PC-3 (cell line): Measurements from ENCODE around the gene ATG16L1. TPM values are rescaled to one million over a fixed set of nuclear protein-coding genes. Genes with fewer than 3 reads are reported as not detected.
A peak's percentile ranks its signal among the peaks of the same experiment; 100 is the strongest.

ENCODE experiments used
- ATAC-seq: fragments of 200-7000 bp; cut with Tn5 transposase; 2 replicates; pipeline ENCODE4 v1.9.1; 2020; ENCODE audit warnings: mild to moderate bottlenecking, moderate library complexity
- BruUV-seq: library from RNA; stranded (reverse); fragments of 400-500 nt; replicated peaks from 2 replicates; lab custom pipeline; 2021; lab: Mats Ljungman, UMichigan
- CTCF ChIA-PET: fragments of 300-600 bp; sonication (Branson Sonifier 250); formaldehyde crosslinking; loops from one replicate; lab custom pipeline; 2022; ENCODE audit warnings: antibody characterized with exemption; lab: Charles Lee
- POLR2A ChIA-PET: fragments of 300-600 bp; sonication (Branson Sonifier 250); formaldehyde crosslinking; loops from one replicate; lab custom pipeline; 2022; ENCODE audit warnings: antibody characterized with exemption; ENCODE audit not compliant: unreplicated experiment; lab: Charles Lee
- DNase-seq: peaks from one replicate; pipeline ENCODE4 v3.0.0-alpha.2; 2015
- H2AFZ ChIP-seq: fragments of 300-600 bp; sonication (generic); 2 replicates; pipeline ENCODE4 v1.6.0; 2016; ENCODE audit warnings: antibody characterized with exemption, low read length
- H3F3A ChIP-seq: fragments of 300-600 bp; sonication (generic); one replicate; pipeline ENCODE4 v1.6.0; 2017; ENCODE audit warnings: antibody characterized with exemption, low read length, control low read depth, mild to moderate bottlenecking; ENCODE audit not compliant: unreplicated experiment
- H3K27ac ChIP-seq: fragments of 300-600 bp; sonication (generic); 2 replicates; pipeline ENCODE4 v1.5.1; 2016; ENCODE audit warnings: mild to moderate bottlenecking, low read length
- H3K27me3 ChIP-seq: fragments of 300-600 bp; sonication (generic); 2 replicates; pipeline ENCODE4 v1.6.1; 2016; ENCODE audit warnings: low read length, mixed read lengths
- H3K36me3 ChIP-seq: fragments of 300-600 bp; sonication (generic); 2 replicates; pipeline ENCODE4 v1.6.1; 2016; ENCODE audit warnings: low read depth, mixed run types, low read length, mixed read lengths
- H3K4me1 ChIP-seq: fragments of 300-600 bp; sonication (generic); 2 replicates; pipeline ENCODE4 v1.5.1; 2016; ENCODE audit warnings: low read length; ENCODE audit not compliant: insufficient read depth
- H3K4me2 ChIP-seq: fragments of 300-600 bp; sonication (generic); 2 replicates; pipeline ENCODE4 v1.6.0; 2016; ENCODE audit warnings: low read length
- H3K4me3 ChIP-seq: fragments of 300-600 bp; sonication (generic); 2 replicates; pipeline ENCODE4 v1.5.1; 2016; ENCODE audit warnings: mild to moderate bottlenecking, low read length, mixed read lengths
- H3K79me2 ChIP-seq: fragments of 300-600 bp; sonication (generic); 2 replicates; pipeline ENCODE4 v1.6.1; 2017; ENCODE audit warnings: low read length, mixed read lengths
- H3K9ac ChIP-seq: fragments of 300-600 bp; sonication (generic); 2 replicates; pipeline ENCODE4 v1.6.0; 2016; ENCODE audit warnings: mild to moderate bottlenecking, low read length
- H3K9me2 ChIP-seq: fragments of 300-600 bp; sonication (generic); replicated peaks from 2 replicates; pipeline ENCODE4 v1.6.1; 2016; ENCODE audit warnings: mixed run types, low read length, mixed read lengths
- H3K9me3 ChIP-seq: fragments of 300-600 bp; sonication (generic); 2 replicates; pipeline ENCODE4 v1.6.1; 2016; ENCODE audit warnings: low read length, mixed read lengths
- H4K20me1 ChIP-seq: fragments of 300-600 bp; sonication (generic); 2 replicates; pipeline ENCODE4 v1.6.1; 2016; ENCODE audit warnings: low read length, mixed read lengths
- CTCF ChIP-seq: fragments of 300-600 bp; sonication (generic); conservative IDR thresholded peaks from 2 replicates; pipeline ENCODE4 v1.5.1; 2017; ENCODE audit warnings: antibody characterized with exemption, low read depth, mild to moderate bottlenecking, low read length
- EZH2 ChIP-seq: fragments of 300-600 bp; sonication (generic); IDR thresholded peaks from one replicate; pipeline ENCODE4 v1.6.1; 2017; ENCODE audit warnings: antibody characterized with exemption, mild to moderate bottlenecking, low read length; ENCODE audit not compliant: unreplicated experiment
- EZH2phosphoT487 ChIP-seq: fragments of 300-600 bp; sonication (generic); IDR thresholded peaks from 2 replicates; pipeline ENCODE4 v1.6.1; 2018; ENCODE audit warnings: mild to moderate bottlenecking, antibody characterized with exemption, low read length, borderline replicate concordance
- intact Hi-C: fragments of 100-400 bp; cut with micrococcal nuclease; formaldehyde crosslinking; loops from 2 replicates; pipeline ENCODE4 v1.9.0; 2023
- total RNA-seq: library from RNA; depleted of rRNA; stranded (reverse); fragments of >200 nt; gene quantifications from 2 replicates; pipeline ENCODE4 v1.2.3, GENCODE V29; 2014

ATG16L1 gene
- total RNA-seq, 1 experiment from 2014 or later: 173 TPM

GRCh38 chr2:233209117-233209532 is 42.3 kb upstream of the ATG16L1 start:
- CTCF ChIA-PET: interaction anchor here (2.1 kb wide), 1 partner anchor 43 kb away, joined by 5 read pairs; no protein-coding TSS in a partner anchor
- Histone ChIP-seq H4K20me1 (no peaks in the 10 kb centered on the region), H3K4me2 (peak overlapping the region; percentile 46; the same call in 1 of the 2 replicates), H3K9ac (no peak overlapping the region), H3K9me2 (no peaks in the 10 kb centered on the region), H3K4me1 (peaks cover 37% of the 10 kb centered on the region), H3K27ac (peak overlapping the region; percentile 50; the same call in 1 of the 2 replicates), H2AFZ (no peak overlapping the region), H3F3A (no peaks in the 10 kb centered on the region), H3K79me2 (no peaks in the 10 kb centered on the region), H3K4me3 (no peak overlapping the region), H3K36me3 (no peaks in the 10 kb centered on the region), H3K9me3 (no peaks in the 10 kb centered on the region), H3K27me3 (no peaks in the 10 kb centered on the region)
- no TSS peak for BruUV-seq
- POLR2A ChIA-PET: interaction anchor here (0.6 kb wide), 1 partner anchor 298 kb away, joined by 6 read pairs; no protein-coding TSS in a partner anchor
- intact Hi-C loops: loop anchor here (1.0 kb wide), 1 partner anchor 180 kb away; no protein-coding TSS in a partner anchor
- ATAC-seq (no peak; the same call in 1 of the 2 replicates), DNase-seq (no peak)
- TF ChIP-seq CTCF: no peak
- TF ChIP-seq EZH2: no peak
- no peak for TF ChIP-seq EZH2phosphoT487

- 0 out of 2 replicates have a peak overlapping the region, but pooled peaks have one; percentile 23 for H3K9ac ChIP-seq
- BruUV-seq: no TSS peak
- POLR2A ChIA-PET: interaction anchor here (0.6 kb wide), 1 partner anchor 1567 kb away, joined by 4 read pairs; no protein-coding TSS in a partner anchor
- H3K79me2 ChIP-seq: no peaks in the 10 kb centered on the region
- TF ChIP-seq EZH2phosphoT487: no peak
- TF ChIP-seq CTCF: no peak
- TF ChIP-seq EZH2: no peak
- no peak overlapping the region for H3K4me3 ChIP-seq
- intact Hi-C loops: loop anchor here (1.0 kb wide), 1 partner anchor 180 kb away; no protein-coding TSS in a partner anchor
- H2AFZ ChIP-seq: no peak overlapping the region
- DNase-seq (peak; percentile 87), ATAC-seq (peak; percentile 74)
- H3K27ac ChIP-seq: peak overlapping the region; percentile 76
- H3K4me1 ChIP-seq: peaks cover 37% of the 10 kb centered on the region
- H4K20me1 ChIP-seq: no peaks in the 10 kb centered on the region
- H3K9me2 ChIP-seq: no peaks in the 10 kb centered on the region
- H3K4me2 ChIP-seq: peak overlapping the region; percentile 59
- no peaks in the 10 kb centered on the region for H3K9me3 ChIP-seq
- CTCF ChIA-PET: interaction anchor here (2.1 kb wide), 1 partner anchor 44 kb away, joined by 5 read pairs; no protein-coding TSS in a partner anchor
- no peaks in the 10 kb centered on the region for H3K36me3 ChIP-seq
- no peaks in the 10 kb centered on the region for H3K27me3 ChIP-seq
- no peaks in the 10 kb centered on the region for H3F3A ChIP-seq
These were observed 41.8 kb upstream of the ATG16L1 start for GRCh38 chr2:233209533-233210171.

- Histone ChIP-seq H2AFZ (no peak overlapping the region), H3K4me1 (peaks cover 37% of the 10 kb centered on the region), H3K4me2 (no peak overlapping the region; the same call in 1 of the 2 replicates), H3K27me3 (no peaks in the 10 kb centered on the region), H3K9ac (no peak overlapping the region), H3K79me2 (no peaks in the 10 kb centered on the region), H3K36me3 (no peaks in the 10 kb centered on the region), H3K27ac (peak overlapping the region; percentile 76), H3K9me3 (no peaks in the 10 kb centered on the region), H4K20me1 (no peaks in the 10 kb centered on the region), H3K9me2 (no peaks in the 10 kb centered on the region), H3K4me3 (no peak overlapping the region), H3F3A (no peaks in the 10 kb centered on the region)
- ChIA-PET CTCF (no interaction called here), POLR2A (no interaction called here)
- intact Hi-C loops: no loop called here
- no peak for TF ChIP-seq EZH2
- no peak for TF ChIP-seq EZH2phosphoT487
- TF ChIP-seq CTCF: no peak
- DNase-seq (no peak), ATAC-seq (no peak)
- BruUV-seq: no TSS peak
These were observed 41.2 kb upstream of the ATG16L1 start for GRCh38 chr2:233210281-233210680.
